HFFc6 (cell line): ENCODE measurements around the gene NACC1. TPM values are rescaled to one million over a fixed set of nuclear protein-coding genes. Genes with fewer than 3 reads are reported as not detected.

ENCODE experiments used
- DNase-seq: peaks from one replicate; pipeline ENCODE4 v3.0.0-alpha.2; 2018
- H3K27ac Mint-ChIP-seq: 2 replicates; pipeline ENCODE4 v1.8.0; 2020; ENCODE audit warnings: mild to moderate bottlenecking, mixed read lengths
- H3K27me3 Mint-ChIP-seq: 2 replicates; pipeline ENCODE4 v1.8.0; 2021; ENCODE audit warnings: mild to moderate bottlenecking, moderate library complexity, mixed read lengths; ENCODE audit not compliant: insufficient read depth
- H3K36me3 Mint-ChIP-seq: 2 replicates; pipeline ENCODE4 v1.8.0; 2021; ENCODE audit warnings: low read depth, mixed read lengths
- H3K4me1 Mint-ChIP-seq: 2 replicates; pipeline ENCODE4 v1.8.0; 2020; ENCODE audit warnings: low read depth, mixed read lengths
- H3K4me3 Mint-ChIP-seq: 2 replicates; pipeline ENCODE4 v1.8.0; 2020; ENCODE audit warnings: mild to moderate bottlenecking, moderate library complexity, mixed read lengths
- H3K9me3 Mint-ChIP-seq: 2 replicates; pipeline ENCODE4 v1.8.0; 2020; ENCODE audit warnings: mild to moderate bottlenecking, mixed read lengths
- long read RNA-seq: library from polyadenylated mRNA; unstranded; transcript quantifications from one replicate; pipeline ENCODE4 v2.0.0, GENCODE V29; 2019
- total RNA-seq, 6 experiments: library from RNA; stranded (reverse); fragmentation: NEBNext Ultra II Directional; extraction: Animal tissue kit (Norgen Biotek cat#: 25700); gene quantifications; 2 replicates in 1 of 6; 3 replicates in 5 of 6; pipeline ENCODE4 v1.2.3, GENCODE V29; 2021
- TF ChIP-seq, protein P1 (sequence below): fragments of 200-600 bp; sonication (generic); IDR thresholded peaks from 2 replicates; pipeline ENCODE4 v1.5.0; 2021; ENCODE audit warnings: antibody characterized with exemption, mild to moderate bottlenecking

Gene NACC1
- 100 to 1,000 TPM; 126 to 146 (median 139) TPM for total RNA-seq
- long read RNA-seq, partial matches to known transcripts = 0 of 2 reads
- long read RNA-seq, other reads (novel, unspliced or antisense) = 2 of 2 reads

DNA sequence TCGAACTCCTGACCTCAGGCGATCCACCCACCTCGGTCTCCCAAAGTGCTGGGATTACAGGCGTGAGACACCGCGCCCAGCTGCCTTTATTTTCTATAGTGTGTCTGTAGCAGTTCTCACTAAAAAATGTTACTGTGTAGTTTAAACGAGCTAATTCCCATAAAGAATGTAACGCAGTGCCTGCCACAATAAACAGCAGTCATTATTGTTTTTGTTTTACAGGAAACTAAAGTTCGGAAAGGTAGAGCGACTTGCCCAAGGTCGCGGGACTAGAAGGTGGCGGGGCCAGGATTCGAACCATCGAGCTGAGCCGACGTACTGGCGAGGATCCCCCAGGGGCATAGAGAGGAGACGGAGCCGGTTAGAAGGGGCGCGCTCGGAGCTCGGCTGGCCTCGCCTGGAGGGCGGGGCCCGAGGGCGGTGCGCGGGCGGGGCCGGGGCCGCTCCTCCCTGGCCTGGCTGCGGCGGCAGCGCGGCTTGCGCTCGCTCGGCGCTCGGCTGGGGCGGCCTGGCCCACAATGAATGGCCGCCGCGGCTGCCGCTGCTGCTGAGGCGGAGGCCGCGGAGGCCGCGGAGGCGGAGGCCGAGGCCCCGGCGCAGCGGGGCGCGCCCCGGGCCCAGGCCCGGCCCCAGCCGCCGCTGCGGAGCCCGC lies at the start of gene NACC1:
TSS of gene NACC1 (plus strand) at position 493 of the 652 bp plus-strand sequence. CDS start 16,944 bp downstream, outside the sequence.
- H3K4me1 Mint-ChIP-seq = peaks cover 60% of the 10 kb centered on the region
- TF ChIP-seq, protein P1, sequence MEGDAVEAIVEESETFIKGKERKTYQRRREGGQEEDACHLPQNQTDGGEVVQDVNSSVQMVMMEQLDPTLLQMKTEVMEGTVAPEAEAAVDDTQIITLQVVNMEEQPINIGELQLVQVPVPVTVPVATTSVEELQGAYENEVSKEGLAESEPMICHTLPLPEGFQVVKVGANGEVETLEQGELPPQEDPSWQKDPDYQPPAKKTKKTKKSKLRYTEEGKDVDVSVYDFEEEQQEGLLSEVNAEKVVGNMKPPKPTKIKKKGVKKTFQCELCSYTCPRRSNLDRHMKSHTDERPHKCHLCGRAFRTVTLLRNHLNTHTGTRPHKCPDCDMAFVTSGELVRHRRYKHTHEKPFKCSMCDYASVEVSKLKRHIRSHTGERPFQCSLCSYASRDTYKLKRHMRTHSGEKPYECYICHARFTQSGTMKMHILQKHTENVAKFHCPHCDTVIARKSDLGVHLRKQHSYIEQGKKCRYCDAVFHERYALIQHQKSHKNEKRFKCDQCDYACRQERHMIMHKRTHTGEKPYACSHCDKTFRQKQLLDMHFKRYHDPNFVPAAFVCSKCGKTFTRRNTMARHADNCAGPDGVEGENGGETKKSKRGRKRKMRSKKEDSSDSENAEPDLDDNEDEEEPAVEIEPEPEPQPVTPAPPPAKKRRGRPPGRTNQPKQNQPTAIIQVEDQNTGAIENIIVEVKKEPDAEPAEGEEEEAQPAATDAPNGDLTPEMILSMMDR = no peak
- peak within 1 kb of the TSS; percentile 95 for H3K27ac Mint-ChIP-seq
- no peaks in the 10 kb centered on the region for H3K9me3 Mint-ChIP-seq
- H3K4me3 Mint-ChIP-seq = peak within 1 kb of the TSS; percentile 99
- H3K36me3 Mint-ChIP-seq = peaks cover 6% of the 10 kb centered on the region; the same call in 1 of the 2 replicates
- H3K27me3 Mint-ChIP-seq = no peaks in the 10 kb centered on the region; the same call in 1 of the 2 replicates
- peak; percentile 81 for DNase-seq

GRCh38 chr19:13069415-13070359 lies 48.4 kb upstream of the NACC1 start:
- peaks cover 9% of the 10 kb centered on the region; the same call in 1 of the 2 replicates for H3K36me3 Mint-ChIP-seq
- no peak overlapping the region for H3K27ac Mint-ChIP-seq
- H3K4me1 Mint-ChIP-seq = no peaks in the 10 kb centered on the region
- H3K9me3 Mint-ChIP-seq = no peaks in the 10 kb centered on the region
- TF ChIP-seq, protein P1 = no peak
- peaks cover 2% of the 10 kb centered on the region; the same call in 1 of the 2 replicates for H3K27me3 Mint-ChIP-seq
- DNase-seq = no peak
- no peak overlapping the region for H3K4me3 Mint-ChIP-seq

GRCh38 chr19:13070425-13071140 lies 47.5 kb upstream of the NACC1 start:
- H3K4me1 Mint-ChIP-seq = no peaks in the 10 kb centered on the region
- H3K27me3 Mint-ChIP-seq = peaks cover 1% of the 10 kb centered on the region; the same call in 1 of the 2 replicates
- no peak for DNase-seq
- no peaks in the 10 kb centered on the region for H3K9me3 Mint-ChIP-seq
- TF ChIP-seq, protein P1 = no peak
- H3K4me3 Mint-ChIP-seq = no peak overlapping the region
- H3K27ac Mint-ChIP-seq = 0 out of 2 replicates have a peak overlapping the region, but pooled peaks have one; percentile 14
- H3K36me3 Mint-ChIP-seq = peaks cover 9% of the 10 kb centered on the region; the same call in 1 of the 2 replicates

- no peak for DNase-seq
- H3K9me3 Mint-ChIP-seq = no peaks in the 10 kb centered on the region
- peaks cover 9% of the 10 kb centered on the region; the same call in 1 of the 2 replicates for H3K36me3 Mint-ChIP-seq
- no peaks in the 10 kb centered on the region for H3K4me1 Mint-ChIP-seq
- no peaks in the 10 kb centered on the region for H3K27me3 Mint-ChIP-seq
- H3K4me3 Mint-ChIP-seq = no peak overlapping the region
- TF ChIP-seq, protein P1 = no peak
- H3K27ac Mint-ChIP-seq = no peak overlapping the region
Measured at GRCh38 chr19:13071444-13072187, 46.4 kb upstream of the NACC1 start.
